Activated B cell treated with CpG ODN at 0.5 μM for 24 hours (primary cell): ENCODE measurements around the gene ZRANB3. TPM values are rescaled to one million over a fixed set of nuclear protein-coding genes. Genes with fewer than 3 reads are reported as not detected.

Experiments used
- ATAC-seq: fragments of 200-7000 bp; cut with Tn5 transposase; one replicate; pipeline ENCODE4 v1.10.0; 2021; ENCODE audit warnings: low read depth, mild to moderate bottlenecking, moderate library complexity
- CTCF ChIA-PET: fragments of 350-600 bp; sonication (Branson Sonifier 250); formaldehyde crosslinking; loops from one replicate; lab custom pipeline; 2021; ENCODE audit warnings: antibody characterized with exemption; lab: Charles Lee
- POLR2A ChIA-PET: fragments of 350-600 bp; sonication (Branson Sonifier 250); formaldehyde crosslinking; loops from one replicate; lab custom pipeline; 2021; ENCODE audit warnings: antibody characterized with exemption; lab: Charles Lee
- DNase-seq: peaks from one replicate; pipeline ENCODE4 v3.0.0; 2022
- H3K27ac Mint-ChIP-seq: one replicate; pipeline ENCODE4 v1.8.0; 2020; ENCODE audit warnings: mixed read lengths
- H3K27me3 Mint-ChIP-seq: one replicate; pipeline ENCODE4 v1.8.0; 2021; ENCODE audit warnings: mixed read lengths
- H3K36me3 Mint-ChIP-seq: one replicate; pipeline ENCODE4 v1.8.0; 2021; ENCODE audit warnings: low read depth, mixed read lengths
- H3K4me1 Mint-ChIP-seq: one replicate; pipeline ENCODE4 v1.8.0; 2021; ENCODE audit warnings: mixed read lengths
- H3K4me3 Mint-ChIP-seq: one replicate; pipeline ENCODE4 v1.8.0; 2020; ENCODE audit warnings: mild to moderate bottlenecking, mixed read lengths
- H3K9me3 Mint-ChIP-seq: one replicate; pipeline ENCODE4 v1.8.0; 2020; ENCODE audit warnings: mixed read lengths
- intact Hi-C: fragments of 100-400 bp; cut with micrococcal nuclease; formaldehyde crosslinking; loops from one replicate; pipeline ENCODE4 v1.15.1; 2024
- total RNA-seq: library from RNA; stranded (reverse); gene quantifications from 2 replicates; pipeline ENCODE4 v1.2.3, GENCODE V29; 2022
- TF ChIP-seq, protein P1 (sequence below): fragments of 200-600 bp; IDR thresholded peaks from one replicate; pipeline ENCODE4 v1.8.0; 2022; ENCODE audit warnings: antibody characterized with exemption, mild to moderate bottlenecking

Gene ZRANB3
- total RNA-seq, 1 donor from 2014 or later = 14.4 TPM

GRCh38 chr2:135494503-135494902 lies 36.5 kb downstream of the ZRANB3 start:
- no peak for ATAC-seq
- H3K36me3 Mint-ChIP-seq = peaks cover 25% of the 10 kb centered on the region
- no peak for DNase-seq
- no peak overlapping the region for H3K4me3 Mint-ChIP-seq
- TF ChIP-seq, protein P1, sequence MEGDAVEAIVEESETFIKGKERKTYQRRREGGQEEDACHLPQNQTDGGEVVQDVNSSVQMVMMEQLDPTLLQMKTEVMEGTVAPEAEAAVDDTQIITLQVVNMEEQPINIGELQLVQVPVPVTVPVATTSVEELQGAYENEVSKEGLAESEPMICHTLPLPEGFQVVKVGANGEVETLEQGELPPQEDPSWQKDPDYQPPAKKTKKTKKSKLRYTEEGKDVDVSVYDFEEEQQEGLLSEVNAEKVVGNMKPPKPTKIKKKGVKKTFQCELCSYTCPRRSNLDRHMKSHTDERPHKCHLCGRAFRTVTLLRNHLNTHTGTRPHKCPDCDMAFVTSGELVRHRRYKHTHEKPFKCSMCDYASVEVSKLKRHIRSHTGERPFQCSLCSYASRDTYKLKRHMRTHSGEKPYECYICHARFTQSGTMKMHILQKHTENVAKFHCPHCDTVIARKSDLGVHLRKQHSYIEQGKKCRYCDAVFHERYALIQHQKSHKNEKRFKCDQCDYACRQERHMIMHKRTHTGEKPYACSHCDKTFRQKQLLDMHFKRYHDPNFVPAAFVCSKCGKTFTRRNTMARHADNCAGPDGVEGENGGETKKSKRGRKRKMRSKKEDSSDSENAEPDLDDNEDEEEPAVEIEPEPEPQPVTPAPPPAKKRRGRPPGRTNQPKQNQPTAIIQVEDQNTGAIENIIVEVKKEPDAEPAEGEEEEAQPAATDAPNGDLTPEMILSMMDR = no peak
- ChIA-PET CTCF (no interaction called here), POLR2A (no interaction called here)
- peaks cover 30% of the 10 kb centered on the region for H3K9me3 Mint-ChIP-seq
- peaks cover 4% of the 10 kb centered on the region for H3K4me1 Mint-ChIP-seq
- intact Hi-C loops = no loop called here
- H3K27me3 Mint-ChIP-seq = no peaks in the 10 kb centered on the region
- no peak overlapping the region for H3K27ac Mint-ChIP-seq

DNA sequence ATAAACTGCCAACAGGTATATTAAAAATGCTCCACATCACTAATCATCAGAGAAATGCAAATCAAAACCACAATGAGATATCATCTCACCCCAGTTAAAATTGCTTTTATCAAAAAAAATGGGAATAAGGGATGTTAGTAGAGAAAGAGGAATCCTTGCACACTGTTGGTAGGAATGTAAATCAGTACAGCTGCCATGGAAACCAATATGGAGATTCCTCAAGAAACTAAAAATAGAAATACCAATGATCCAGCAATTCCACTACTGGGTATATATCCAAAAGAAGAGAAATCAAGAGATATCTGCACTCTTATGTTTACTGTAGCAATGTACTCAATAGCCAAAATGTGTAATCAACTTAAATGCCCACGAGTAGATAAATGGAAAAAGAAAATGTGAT lies 40.6 kb downstream of the ZRANB3 start:
- Mint-ChIP-seq H3K27ac (no peak overlapping the region), H3K9me3 (peaks cover 16% of the 10 kb centered on the region), H3K36me3 (peaks cover 13% of the 10 kb centered on the region), H3K4me3 (no peak overlapping the region), H3K4me1 (peaks cover 4% of the 10 kb centered on the region), H3K27me3 (no peaks in the 10 kb centered on the region)
- ATAC-seq (no peak), DNase-seq (no peak)
- ChIA-PET CTCF (no interaction called here), POLR2A (no interaction called here)
- intact Hi-C loops = no loop called here
- TF ChIP-seq, protein P1 = no peak

DNA sequence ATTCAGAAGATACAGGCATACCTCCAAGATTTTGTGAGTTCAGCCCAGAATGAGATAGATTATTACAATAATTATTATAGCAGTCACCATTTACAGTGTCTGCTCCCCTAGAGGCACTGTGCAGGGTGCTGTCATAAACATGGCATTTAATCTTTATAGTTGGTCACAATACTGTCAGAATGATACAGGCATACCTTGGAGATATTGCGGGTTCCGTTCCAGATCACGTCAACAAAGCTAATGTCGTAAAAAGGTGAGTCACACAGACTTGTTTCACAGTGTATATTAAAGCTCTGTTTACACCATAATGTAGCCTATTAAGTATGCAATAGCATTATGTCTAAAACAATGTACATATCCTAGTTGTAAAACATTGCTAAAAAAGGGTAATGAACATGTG lies 45.6 kb downstream of the ZRANB3 start:
- intact Hi-C loops = no loop called here
- H3K4me3 Mint-ChIP-seq = no peak overlapping the region
- H3K27ac Mint-ChIP-seq = no peak overlapping the region
- peaks cover 10% of the 10 kb centered on the region for H3K9me3 Mint-ChIP-seq
- H3K4me1 Mint-ChIP-seq = peaks cover 4% of the 10 kb centered on the region
- ChIA-PET CTCF (no interaction called here), POLR2A (no interaction called here)
- TF ChIP-seq, protein P1 = no peak
- H3K36me3 Mint-ChIP-seq = peaks cover 14% of the 10 kb centered on the region
- no peak for DNase-seq
- ATAC-seq = no peak
- no peaks in the 10 kb centered on the region for H3K27me3 Mint-ChIP-seq

GRCh38 chr2:135475128-135475527 lies 55.9 kb downstream of the ZRANB3 start:
- Mint-ChIP-seq H3K27ac (no peak overlapping the region), H3K4me3 (no peak overlapping the region), H3K36me3 (no peaks in the 10 kb centered on the region), H3K4me1 (no peaks in the 10 kb centered on the region), H3K27me3 (no peaks in the 10 kb centered on the region), H3K9me3 (no peaks in the 10 kb centered on the region)
- DNase-seq (no peak), ATAC-seq (no peak)
- intact Hi-C loops = no loop called here
- POLR2A ChIA-PET = no interaction called here
- TF ChIP-seq, protein P1 = no peak
- CTCF ChIA-PET = interaction anchor here (3.5 kb wide), 1 partner anchor 235 kb away, joined by 44 read pairs; no protein-coding TSS in a partner anchor

DNA sequence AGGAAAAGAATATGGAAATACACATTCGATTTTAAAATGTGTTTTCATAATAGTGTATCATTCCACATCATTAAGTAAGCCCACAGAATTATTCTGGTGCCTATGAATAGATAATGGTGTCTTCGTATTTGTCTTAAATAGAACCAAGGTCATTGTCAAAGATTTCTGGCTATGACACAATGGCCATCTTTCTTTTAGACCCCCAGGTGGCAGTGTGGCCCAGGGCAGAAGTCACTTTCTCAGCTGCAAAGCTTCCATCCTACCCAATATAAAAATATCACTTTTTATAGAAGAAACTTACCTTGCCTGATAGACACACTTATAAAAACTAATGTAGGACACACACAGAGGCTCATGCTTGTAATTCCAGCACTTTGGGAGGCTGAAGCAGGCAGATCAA lies 57.5 kb downstream of the ZRANB3 start:
- ChIA-PET CTCF (interaction anchor here (0.6 to 3.5 kb wide), 4 partner anchors 24 to 236 kb away, joined by 3 to 44 read pairs (median 6); no protein-coding TSS in a partner anchor), POLR2A (no interaction called here)
- TF ChIP-seq, protein P1 = no peak
- Mint-ChIP-seq H3K36me3 (no peaks in the 10 kb centered on the region), H3K4me3 (no peak overlapping the region), H3K27ac (no peak overlapping the region), H3K9me3 (no peaks in the 10 kb centered on the region), H3K4me1 (no peaks in the 10 kb centered on the region), H3K27me3 (no peaks in the 10 kb centered on the region)
- ATAC-seq = no peak
- intact Hi-C loops = loop anchor here (1.0 to 2.0 kb wide), 3 partner anchors 127 to 469 kb away; no protein-coding TSS in a partner anchor
- DNase-seq = no peak
